VCaP (cell line): Measurements from ENCODE around the gene NECAB3.
"Not testable (repeated sequence)": the region's sequence is repeated elsewhere in the genome, so short reads cannot be mapped to it uniquely, and the experiment has no call there.

Experiments used
- H3K27ac ChIP-seq: fragments of 450-650 bp; 2 replicates; pipeline ENCODE4 v1.5.1; 2017
- TF ChIP-seq, protein P1 (sequence below): fragments of 450-650 bp; conservative IDR thresholded peaks from 2 replicates; pipeline ENCODE4 v1.5.1; 2017; ENCODE audit warnings: mild to moderate bottlenecking, moderate library complexity

The NECAB3 gene

GRCh38 chr20:33702861-33703260 is 28.6 kb upstream of the NECAB3 start:
- H3K27ac ChIP-seq = no peak overlapping the region
- TF ChIP-seq, protein P1, sequence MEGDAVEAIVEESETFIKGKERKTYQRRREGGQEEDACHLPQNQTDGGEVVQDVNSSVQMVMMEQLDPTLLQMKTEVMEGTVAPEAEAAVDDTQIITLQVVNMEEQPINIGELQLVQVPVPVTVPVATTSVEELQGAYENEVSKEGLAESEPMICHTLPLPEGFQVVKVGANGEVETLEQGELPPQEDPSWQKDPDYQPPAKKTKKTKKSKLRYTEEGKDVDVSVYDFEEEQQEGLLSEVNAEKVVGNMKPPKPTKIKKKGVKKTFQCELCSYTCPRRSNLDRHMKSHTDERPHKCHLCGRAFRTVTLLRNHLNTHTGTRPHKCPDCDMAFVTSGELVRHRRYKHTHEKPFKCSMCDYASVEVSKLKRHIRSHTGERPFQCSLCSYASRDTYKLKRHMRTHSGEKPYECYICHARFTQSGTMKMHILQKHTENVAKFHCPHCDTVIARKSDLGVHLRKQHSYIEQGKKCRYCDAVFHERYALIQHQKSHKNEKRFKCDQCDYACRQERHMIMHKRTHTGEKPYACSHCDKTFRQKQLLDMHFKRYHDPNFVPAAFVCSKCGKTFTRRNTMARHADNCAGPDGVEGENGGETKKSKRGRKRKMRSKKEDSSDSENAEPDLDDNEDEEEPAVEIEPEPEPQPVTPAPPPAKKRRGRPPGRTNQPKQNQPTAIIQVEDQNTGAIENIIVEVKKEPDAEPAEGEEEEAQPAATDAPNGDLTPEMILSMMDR = no peak

GRCh38 chr20:33701629-33702450 is 27.6 kb upstream of the NECAB3 start:
- TF ChIP-seq, protein P1 = no peak
- no peak overlapping the region for H3K27ac ChIP-seq

GRCh38 chr20:33700696-33701441 is 26.6 kb upstream of the NECAB3 start:
- not testable (repeated sequence) for H3K27ac ChIP-seq

- not testable (repeated sequence) for H3K27ac ChIP-seq
Measured at GRCh38 chr20:33698966-33699365, 24.7 kb upstream of the NECAB3 start.

- TF ChIP-seq, protein P1 = no peak
- H3K27ac ChIP-seq = no peak overlapping the region
Measured at GRCh38 chr20:33697129-33697528, 22.9 kb upstream of the NECAB3 start.

GRCh38 chr20:33696448-33696847 is 22.2 kb upstream of the NECAB3 start:
- no peak overlapping the region for H3K27ac ChIP-seq
- TF ChIP-seq, protein P1 = no peak

DNA sequence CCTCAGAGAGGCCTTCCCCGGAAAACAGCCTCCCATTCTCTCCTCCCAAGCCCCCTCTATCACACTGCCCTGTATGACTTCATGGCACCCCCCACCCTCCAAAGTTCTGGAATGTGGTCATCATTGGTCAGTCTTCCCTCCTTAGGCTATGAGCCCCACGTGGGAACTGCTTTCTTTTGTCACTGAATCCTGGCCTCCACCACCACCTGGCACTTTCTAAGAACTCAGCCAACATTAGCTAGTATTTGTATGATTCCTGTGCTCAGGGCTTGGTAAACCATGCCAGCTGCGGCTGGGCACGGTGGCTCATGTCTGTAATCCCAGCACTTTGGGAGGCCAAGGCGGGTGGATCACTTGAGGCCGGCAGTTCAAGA is 20.4 kb upstream of the NECAB3 start:
- H3K27ac ChIP-seq = no peak overlapping the region
- TF ChIP-seq, protein P1 = no peak

GRCh38 chr20:33693741-33694638 is 19.8 kb upstream of the NECAB3 start:
- H3K27ac ChIP-seq = no peak overlapping the region
- TF ChIP-seq, protein P1 = no peak
